ENCODE results near the gene PSMB7.
A peak's percentile ranks its signal among the peaks of the same experiment; 100 is the strongest.

The PSMB7 gene

DNA sequence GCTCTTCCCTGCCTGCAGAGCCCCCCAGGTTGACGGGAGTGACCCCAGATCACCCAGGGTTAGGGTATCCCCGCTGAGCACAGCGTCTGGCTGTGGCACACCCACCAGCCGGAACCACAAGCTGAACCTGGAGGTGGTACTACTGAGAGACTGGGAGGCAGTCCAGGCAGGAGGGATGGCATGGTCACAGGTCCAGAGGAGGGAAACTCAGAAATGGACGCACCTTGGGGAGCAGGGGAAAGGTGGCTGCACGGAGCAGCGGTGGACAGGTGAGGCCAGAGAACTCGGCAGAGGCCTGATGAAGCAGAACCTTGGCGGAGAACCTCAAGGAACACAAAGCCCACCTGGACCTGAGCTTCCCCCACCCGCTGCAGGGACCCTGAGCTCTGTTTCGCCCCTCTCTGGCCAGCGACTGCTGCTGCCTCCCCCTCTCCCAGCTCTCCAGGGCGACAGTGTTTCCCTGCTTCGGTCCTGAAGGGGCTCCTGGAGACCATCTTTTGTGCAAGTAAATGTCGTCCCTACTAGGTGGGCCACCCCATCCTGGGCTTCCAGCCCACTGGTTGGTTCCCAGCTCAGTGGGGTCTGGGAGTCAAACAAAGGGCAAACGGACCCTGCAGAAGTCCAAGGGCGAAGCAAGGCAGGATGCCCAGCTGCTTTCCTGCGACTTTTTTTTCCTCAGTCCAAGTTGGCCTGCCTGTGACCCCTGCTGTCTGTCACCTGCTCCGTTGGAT, 35.9 kb upstream of the PSMB7 start:
- no peak for TF ChIP-seq ZBTB1 (tag by site-specific recombination; IDR thresholded peaks at IDR 0.05)
- no peak for TF ChIP-seq ZBTB21 (tag by site-specific recombination; IDR thresholded peaks at IDR 0.05)
- TF ChIP-seq ZNF549 (tag by site-specific recombination; IDR thresholded peaks at IDR 0.05), result no peak
- no peak for TF ChIP-seq ZNF843 (tag by site-specific recombination; IDR thresholded peaks at IDR 0.05)
- TF ChIP-seq, protein P1, sequence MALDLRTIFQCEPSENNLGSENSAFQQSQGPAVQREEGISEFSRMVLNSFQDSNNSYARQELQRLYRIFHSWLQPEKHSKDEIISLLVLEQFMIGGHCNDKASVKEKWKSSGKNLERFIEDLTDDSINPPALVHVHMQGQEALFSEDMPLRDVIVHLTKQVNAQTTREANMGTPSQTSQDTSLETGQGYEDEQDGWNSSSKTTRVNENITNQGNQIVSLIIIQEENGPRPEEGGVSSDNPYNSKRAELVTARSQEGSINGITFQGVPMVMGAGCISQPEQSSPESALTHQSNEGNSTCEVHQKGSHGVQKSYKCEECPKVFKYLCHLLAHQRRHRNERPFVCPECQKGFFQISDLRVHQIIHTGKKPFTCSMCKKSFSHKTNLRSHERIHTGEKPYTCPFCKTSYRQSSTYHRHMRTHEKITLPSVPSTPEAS (tag by site-specific recombination; IDR thresholded peaks at IDR 0.05), result no peak
- no peak for TF ChIP-seq ZNF791 (tag by site-specific recombination; IDR thresholded peaks at IDR 0.05)
- TF ChIP-seq PRDM10 (tag by site-specific recombination; IDR thresholded peaks at IDR 0.05), result no peak
- no peak for TF ChIP-seq MEIS1 (CRISPR knock-in tag; IDR thresholded peaks at IDR 0.05; ENCODE audit: borderline replicate concordance)
- no peak for TF ChIP-seq ZNF621 (tag by site-specific recombination; IDR thresholded peaks at IDR 0.05)
- POLR2A ChIA-PET, result no interaction called here
- CTCF ChIA-PET, result interaction anchor here (0.6 to 3.4 kb wide), 3 partner anchors 11 to 411 kb away, joined by 3 to 14 read pairs (median 3); no protein-coding TSS in a partner anchor
- Histone ChIP-seq H3K36me3 (ENCODE audit: control insufficient read depth in 2 of 2, insufficient read depth in 1 of 2, low read length in 2 of 2) (no peaks in the 10 kb centered on the region), H3K4me3 (ENCODE audit: low read depth, low read length) (no peak overlapping the region), H3K4me1 (ENCODE audit: control insufficient read depth, insufficient read depth, low read length) (no peaks in the 10 kb centered on the region; the same call in 1 of the 2 replicates), H3K9me3 (ENCODE audit: control insufficient read depth, insufficient read depth, low read depth, low read length) (no peaks in the 10 kb centered on the region), H3K27ac (ENCODE audit: extremely low read depth, low read depth, low read length) (no peak overlapping the region)

DNA sequence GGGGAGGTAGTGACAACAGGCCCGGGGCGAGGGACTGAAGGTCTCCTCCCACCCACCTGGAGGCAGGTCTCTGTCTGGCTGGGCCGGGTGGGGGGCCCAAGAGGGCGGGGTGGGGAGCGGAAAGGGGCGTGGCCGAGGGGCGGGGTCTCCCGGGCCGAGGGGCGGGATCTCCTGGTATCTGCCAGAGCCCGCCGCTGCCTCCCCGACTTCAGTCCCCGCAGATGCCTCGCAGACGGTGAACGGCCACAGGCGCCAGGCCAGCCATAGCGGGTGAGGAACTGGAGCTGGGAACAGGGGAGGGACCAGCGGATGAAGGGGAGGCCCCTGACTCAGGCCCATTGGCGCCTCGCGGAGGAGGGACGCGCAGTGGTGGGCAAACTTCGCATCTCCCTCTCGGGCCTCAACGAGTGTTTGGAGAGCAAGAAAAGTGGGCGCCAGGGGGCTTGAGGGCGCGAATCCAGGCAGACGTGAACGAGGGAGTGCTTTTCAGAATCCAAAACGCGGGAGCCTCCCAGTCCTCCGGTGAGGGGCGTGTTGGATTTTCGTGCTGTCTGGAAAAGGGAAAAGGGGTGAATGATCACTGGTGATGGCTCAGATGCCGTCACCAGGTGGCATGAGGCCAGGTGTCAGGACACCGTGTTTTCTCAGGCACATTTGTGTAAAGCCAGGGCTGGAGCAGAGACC, 35.1 kb upstream of the PSMB7 start, which contains the start of gene ADGRD2:
ADGRD2 (plus strand) TSS at position 211 of the 684 bp plus-strand sequence. CDS start 1,216 bp downstream, outside the sequence.
- CTCF ChIA-PET, result interaction anchor here (3.4 kb wide), 1 partner anchor 32 kb away, joined by 14 read pairs; no protein-coding TSS in a partner anchor
- POLR2A ChIA-PET, result no interaction called here
- no peak within 1 kb of the TSS; the same call in 1 of the 2 replicates for H3K4me3 ChIP-seq (ENCODE audit: low read depth, low read length)
- TF ChIP-seq ZFHX2 (tag by site-specific recombination; conservative IDR thresholded peaks at IDR 0.05), result 0 out of 2 replicates have a peak, but pooled peaks have one; percentile 11
- TF ChIP-seq, protein P2, sequence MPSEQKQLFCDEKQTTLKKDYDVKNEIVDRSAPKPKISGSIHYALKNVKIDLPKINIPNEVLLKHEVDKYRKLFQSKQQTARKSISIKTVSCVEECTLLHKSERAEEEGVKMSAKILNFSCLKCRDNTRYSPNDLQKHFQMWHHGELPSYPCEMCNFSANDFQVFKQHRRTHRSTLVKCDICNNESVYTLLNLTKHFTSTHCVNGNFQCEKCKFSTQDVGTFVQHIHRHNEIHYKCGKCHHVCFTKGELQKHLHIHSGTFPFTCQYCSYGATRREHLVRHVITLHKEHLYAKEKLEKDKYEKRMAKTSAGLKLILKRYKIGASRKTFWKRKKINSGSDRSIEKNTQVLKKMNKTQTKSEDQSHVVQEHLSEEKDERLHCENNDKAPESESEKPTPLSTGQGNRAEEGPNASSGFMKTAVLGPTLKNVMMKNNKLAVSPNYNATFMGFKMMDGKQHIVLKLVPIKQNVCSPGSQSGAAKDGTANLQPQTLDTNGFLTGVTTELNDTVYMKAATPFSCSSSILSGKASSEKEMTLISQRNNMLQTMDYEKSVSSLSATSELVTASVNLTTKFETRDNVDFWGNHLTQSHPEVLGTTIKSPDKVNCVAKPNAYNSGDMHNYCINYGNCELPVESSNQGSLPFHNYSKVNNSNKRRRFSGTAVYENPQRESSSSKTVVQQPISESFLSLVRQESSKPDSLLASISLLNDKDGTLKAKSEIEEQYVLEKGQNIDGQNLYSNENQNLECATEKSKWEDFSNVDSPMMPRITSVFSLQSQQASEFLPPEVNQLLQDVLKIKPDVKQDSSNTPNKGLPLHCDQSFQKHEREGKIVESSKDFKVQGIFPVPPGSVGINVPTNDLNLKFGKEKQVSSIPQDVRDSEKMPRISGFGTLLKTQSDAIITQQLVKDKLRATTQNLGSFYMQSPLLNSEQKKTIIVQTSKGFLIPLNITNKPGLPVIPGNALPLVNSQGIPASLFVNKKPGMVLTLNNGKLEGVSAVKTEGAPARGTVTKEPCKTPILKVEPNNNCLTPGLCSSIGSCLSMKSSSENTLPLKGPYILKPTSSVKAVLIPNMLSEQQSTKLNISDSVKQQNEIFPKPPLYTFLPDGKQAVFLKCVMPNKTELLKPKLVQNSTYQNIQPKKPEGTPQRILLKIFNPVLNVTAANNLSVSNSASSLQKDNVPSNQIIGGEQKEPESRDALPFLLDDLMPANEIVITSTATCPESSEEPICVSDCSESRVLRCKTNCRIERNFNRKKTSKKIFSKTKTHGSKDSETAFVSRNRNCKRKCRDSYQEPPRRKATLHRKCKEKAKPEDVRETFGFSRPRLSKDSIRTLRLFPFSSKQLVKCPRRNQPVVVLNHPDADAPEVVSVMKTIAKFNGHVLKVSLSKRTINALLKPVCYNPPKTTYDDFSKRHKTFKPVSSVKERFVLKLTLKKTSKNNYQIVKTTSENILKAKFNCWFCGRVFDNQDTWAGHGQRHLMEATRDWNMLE (tag by site-specific recombination; conservative IDR thresholded peaks at IDR 0.05; ENCODE audit: low read depth), result no peak
- no peak for TF ChIP-seq IKZF3 (tag by site-specific recombination; IDR thresholded peaks at IDR 0.05)
- peak; percentile 21 for TF ChIP-seq ZBTB26 (tag by site-specific recombination; optimal IDR thresholded peaks at IDR 0.05)
- no peak for TF ChIP-seq ZNF623 (tag by site-specific recombination; IDR thresholded peaks at IDR 0.05)
- no peak for TF ChIP-seq ZNF561 (tag by site-specific recombination; IDR thresholded peaks at IDR 0.05; ENCODE audit: borderline replicate concordance)
- no peak for TF ChIP-seq ZNF677 (tag by site-specific recombination; IDR thresholded peaks at IDR 0.05)
- no peak for TF ChIP-seq HOXC10 (CRISPR knock-in tag; IDR thresholded peaks at IDR 0.05)
- no peak for TF ChIP-seq ZNF704 (tag by site-specific recombination; IDR thresholded peaks at IDR 0.05)
- TF ChIP-seq KLF8 (tag by site-specific recombination; IDR thresholded peaks at IDR 0.05), result 0 out of 2 replicates have a peak, but pooled peaks have one; percentile 31
- peak; percentile 33; the same call in 1 of the 2 replicates for TF ChIP-seq GLIS2 (tag by site-specific recombination; IDR thresholded peaks at IDR 0.05)

More for the DNA sequence above, 35.1 kb upstream of the PSMB7 start, which contains the start of gene ADGRD2:
- Histone ChIP-seq H3K4me1 (ENCODE audit: control insufficient read depth, insufficient read depth, low read length) (no peaks in the 10 kb centered on the region; the same call in 1 of the 2 replicates), H3K27ac (ENCODE audit: extremely low read depth, low read depth, low read length) (no peak within 1 kb of the TSS), H3K9me3 (ENCODE audit: control insufficient read depth, insufficient read depth, low read depth, low read length) (no peaks in the 10 kb centered on the region), H3K36me3 (ENCODE audit: control insufficient read depth in 2 of 2, insufficient read depth in 1 of 2, low read length in 2 of 2) (no peaks in the 10 kb centered on the region)

All from HEK293 (cell line).